ENCODE measurements around the gene ABHD12. TPM values are rescaled to one million over a fixed set of nuclear protein-coding genes. Genes with fewer than 3 reads are reported as not detected.
A peak's percentile ranks its signal among the peaks of the same experiment; 100 is the strongest.
"Not testable (repeated sequence)": the region's sequence is repeated elsewhere in the genome, so short reads cannot be mapped to it uniquely, and the experiment has no call there.

Gene ABHD12
- total and polyA plus RNA-seq, 4 donors: 46.1 to 108 (median 86.6) TPM

DNA sequence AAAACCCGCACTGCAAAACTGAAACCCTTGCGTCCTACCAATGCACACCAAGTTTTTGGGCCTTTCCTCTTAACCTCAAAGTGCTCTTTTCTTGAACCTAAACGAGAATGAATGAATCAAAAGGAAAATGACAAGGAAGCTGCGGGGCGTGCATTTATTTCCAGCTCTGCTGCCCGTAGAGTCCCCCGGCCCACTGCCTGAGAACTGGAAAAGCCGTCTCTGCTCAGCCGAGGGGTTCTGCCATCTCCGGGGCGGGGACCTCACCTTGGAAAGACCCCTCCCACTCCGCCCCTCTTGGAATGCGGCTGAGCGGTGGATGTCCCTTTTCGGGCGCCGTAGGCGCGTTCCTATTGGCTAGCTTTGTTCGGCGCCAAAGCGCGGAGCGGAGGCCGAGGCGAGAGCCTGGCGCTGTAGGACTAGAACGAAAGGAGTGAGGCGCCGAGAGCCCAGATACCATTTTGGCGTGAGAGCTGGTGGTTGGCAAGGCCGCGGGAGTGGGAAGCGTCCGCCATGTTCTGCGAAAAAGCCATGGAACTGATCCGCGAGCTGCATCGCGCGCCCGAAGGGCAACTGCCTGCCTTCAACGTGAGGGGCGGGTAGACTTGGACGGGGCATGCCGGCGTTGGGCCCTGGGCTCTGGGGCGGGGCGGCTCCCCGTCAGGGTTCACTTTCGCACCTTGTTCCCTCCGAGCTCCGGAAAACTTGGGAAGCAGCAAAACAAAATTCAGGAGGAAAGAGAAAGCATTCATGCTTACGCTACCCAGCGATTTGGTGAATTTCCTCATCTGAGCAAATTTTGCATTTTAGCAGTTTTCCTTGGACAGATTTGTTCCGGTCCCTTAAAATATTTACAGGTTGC, 16.9 kb upstream of the ABHD12 start, which contains the start of gene GINS1:
Gene GINS1 (plus strand): TSS at position 363 of the 859 bp plus-strand sequence. CDS start 148 bp downstream, at position 511.
- DNase-seq (ENCODE audit: low read depth in 4 of 6, low spot score in 6 of 6): peak; percentile 85 to 98 (median 88)
- WGBS (ENCODE audit: insufficient coverage): under 1% methylated on average over 55 of the region's 56 CpGs
- no peaks in the 10 kb centered on the region for H3K27me3 ChIP-seq (ENCODE audit: control insufficient read depth, insufficient read depth, low read length)
- H3K27ac ChIP-seq (ENCODE audit: low read depth, low read length): peak within 1 kb of the TSS; percentile 6
- H3K36me3 ChIP-seq (ENCODE audit: control insufficient read depth, insufficient read depth, low read length): no peaks in the 10 kb centered on the region
- no peaks in the 10 kb centered on the region for H3K9me3 ChIP-seq (ENCODE audit: control insufficient read depth, insufficient read depth, low read length)
- H3K4me1 ChIP-seq (ENCODE audit: control insufficient read depth, insufficient read depth, low read length): peaks cover 6% of the 10 kb centered on the region
- H3K4me3 ChIP-seq (ENCODE audit: low read depth, low read length): peak within 1 kb of the TSS; percentile 74

DNA sequence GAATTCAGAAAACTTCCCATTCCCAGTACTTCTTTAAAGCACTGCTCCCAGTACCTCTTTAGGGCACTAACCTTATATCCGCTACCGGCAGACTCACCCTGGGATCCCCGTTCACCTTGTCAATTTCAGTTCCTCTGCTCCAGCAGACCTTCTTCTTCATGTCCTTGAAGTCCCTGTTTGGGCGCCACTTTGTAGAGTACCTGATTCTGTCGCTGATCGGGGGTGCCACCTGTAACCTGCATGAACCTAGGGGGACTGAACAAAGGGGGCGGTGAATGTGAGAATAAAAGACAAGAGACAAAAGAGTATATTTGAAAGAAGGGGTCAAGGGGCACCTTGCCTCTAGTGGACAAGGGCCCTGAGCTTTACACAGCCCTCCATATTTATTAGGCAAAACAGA, 11.9 kb upstream of the ABHD12 start:
- Histone ChIP-seq H3K27ac (ENCODE audit: low read depth, low read length) (no peak overlapping the region), H3K9me3 (ENCODE audit: control insufficient read depth, insufficient read depth, low read length) (no peaks in the 10 kb centered on the region), H3K4me1 (ENCODE audit: control insufficient read depth, insufficient read depth, low read length) (no peaks in the 10 kb centered on the region), H3K36me3 (ENCODE audit: control insufficient read depth, insufficient read depth, low read length) (no peaks in the 10 kb centered on the region), H3K27me3 (ENCODE audit: control insufficient read depth, insufficient read depth, low read length) (no peaks in the 10 kb centered on the region), H3K4me3 (ENCODE audit: low read depth, low read length) (no peak overlapping the region)
- no peak for DNase-seq (ENCODE audit: low read depth in 4 of 6, low spot score in 6 of 6)
- WGBS (ENCODE audit: insufficient coverage): 90% methylated on average over 3 of the region's 7 CpGs

DNA sequence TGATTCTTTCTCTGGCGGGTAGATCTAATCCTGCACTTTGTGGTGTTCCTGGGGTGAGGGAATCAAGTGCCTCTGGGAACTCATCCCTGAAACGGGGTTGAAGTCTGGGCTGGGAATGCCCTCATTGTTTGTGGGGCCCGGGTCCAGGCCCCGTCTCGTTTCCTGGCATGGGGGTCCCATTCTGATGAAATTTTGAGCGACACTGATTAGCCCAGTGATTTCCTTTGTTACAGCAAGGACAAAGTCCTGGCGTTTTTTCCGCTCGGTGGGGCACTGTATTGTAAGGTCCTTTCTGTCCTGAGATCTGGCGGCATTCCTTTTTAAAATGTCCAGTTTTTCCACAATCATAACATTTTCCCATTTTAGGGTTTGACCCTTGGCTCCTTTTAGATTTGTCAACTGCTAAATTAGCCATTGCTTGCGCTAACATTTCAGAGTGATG, 9.7 kb upstream of the ABHD12 start:
- not testable (repeated sequence) for H3K9me3 ChIP-seq (ENCODE audit: control insufficient read depth, insufficient read depth, low read length); H3K27me3 ChIP-seq (ENCODE audit: control insufficient read depth, insufficient read depth, low read length); H3K36me3 ChIP-seq (ENCODE audit: control insufficient read depth, insufficient read depth, low read length); H3K4me1 ChIP-seq (ENCODE audit: control insufficient read depth, insufficient read depth, low read length); H3K27ac ChIP-seq (ENCODE audit: low read depth, low read length); DNase-seq (ENCODE audit: low read depth in 4 of 6, low spot score in 6 of 6); H3K4me3 ChIP-seq (ENCODE audit: low read depth, low read length)
- WGBS (ENCODE audit: insufficient coverage): 63% methylated on average over 11 of the region's 11 CpGs

DNA sequence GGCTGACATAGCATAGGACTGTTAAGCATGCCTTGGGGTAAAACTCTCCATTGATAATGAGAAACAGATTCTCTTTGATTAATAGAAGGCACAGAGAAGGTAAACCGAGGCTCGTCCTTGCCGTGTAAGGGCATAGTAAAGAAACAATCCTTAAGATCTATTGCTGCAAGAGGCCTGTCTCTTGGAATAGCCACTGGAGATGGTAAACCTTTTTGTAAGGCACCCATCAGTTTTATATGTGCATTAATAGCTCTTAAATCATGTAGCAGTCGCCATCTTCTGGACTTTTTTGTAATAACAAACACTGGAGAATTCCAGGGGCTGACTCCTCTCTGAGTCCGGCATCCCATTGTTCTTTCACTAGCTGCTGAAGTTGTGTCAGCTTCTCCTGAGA, 8.4 kb upstream of the ABHD12 start:
- Histone ChIP-seq H3K36me3 (ENCODE audit: control insufficient read depth, insufficient read depth, low read length) (no peaks in the 10 kb centered on the region), H3K4me1 (ENCODE audit: control insufficient read depth, insufficient read depth, low read length) (no peaks in the 10 kb centered on the region), H3K27ac (ENCODE audit: low read depth, low read length) (peak overlapping the region; percentile 58), H3K4me3 (ENCODE audit: low read depth, low read length) (no peak overlapping the region), H3K9me3 (ENCODE audit: control insufficient read depth, insufficient read depth, low read length) (no peaks in the 10 kb centered on the region), H3K27me3 (ENCODE audit: control insufficient read depth, insufficient read depth, low read length) (no peaks in the 10 kb centered on the region)
- peak in 5 of 6 donors; percentile 22 to 90 (median 51) for DNase-seq (ENCODE audit: low read depth in 4 of 6, low spot score in 6 of 6)
- 19% methylated on average over 5 of the region's 5 CpGs for WGBS (ENCODE audit: insufficient coverage)

DNA sequence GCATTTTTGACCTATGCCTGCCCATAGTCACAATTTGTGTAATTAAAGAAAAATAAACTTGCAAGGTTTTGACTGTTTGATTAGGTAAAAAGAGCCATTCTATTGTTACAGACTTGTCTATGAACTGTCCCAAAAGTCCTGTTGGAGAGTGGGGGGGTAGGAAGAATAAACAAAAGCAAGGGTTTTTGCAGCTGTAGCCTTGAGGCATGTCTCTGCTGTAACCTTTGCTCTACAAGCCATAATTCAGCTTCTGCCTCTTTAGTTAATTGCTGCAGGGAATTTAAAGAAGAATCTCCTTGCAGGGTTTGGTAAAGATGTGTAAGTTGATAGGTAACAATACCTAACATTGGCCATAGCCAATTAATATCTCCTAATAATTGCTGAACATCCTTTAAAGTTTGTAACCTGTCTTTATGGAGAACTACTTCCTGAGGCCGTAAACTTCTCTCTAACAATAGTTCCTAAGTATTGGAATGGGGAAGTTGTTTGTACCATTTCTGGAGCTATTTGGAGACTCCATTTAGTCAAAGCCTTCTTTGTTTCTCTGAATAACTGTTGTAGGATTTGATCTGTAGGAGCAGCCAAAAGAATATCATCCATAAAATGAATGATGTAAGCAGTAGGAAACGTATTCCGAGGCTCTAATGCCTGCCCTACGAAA, 7.9 kb upstream of the ABHD12 start:
- Histone ChIP-seq H3K27me3 (ENCODE audit: control insufficient read depth, insufficient read depth, low read length) (no peaks in the 10 kb centered on the region), H3K9me3 (ENCODE audit: control insufficient read depth, insufficient read depth, low read length) (no peaks in the 10 kb centered on the region), H3K36me3 (ENCODE audit: control insufficient read depth, insufficient read depth, low read length) (no peaks in the 10 kb centered on the region), H3K27ac (ENCODE audit: low read depth, low read length) (peak overlapping the region; percentile 58), H3K4me3 (ENCODE audit: low read depth, low read length) (no peak overlapping the region), H3K4me1 (ENCODE audit: control insufficient read depth, insufficient read depth, low read length) (no peaks in the 10 kb centered on the region)
- DNase-seq (ENCODE audit: low read depth in 4 of 6, low spot score in 6 of 6): no peak
- 40% methylated on average over 1 of the region's 4 CpGs for WGBS (ENCODE audit: insufficient coverage)

DNA sequence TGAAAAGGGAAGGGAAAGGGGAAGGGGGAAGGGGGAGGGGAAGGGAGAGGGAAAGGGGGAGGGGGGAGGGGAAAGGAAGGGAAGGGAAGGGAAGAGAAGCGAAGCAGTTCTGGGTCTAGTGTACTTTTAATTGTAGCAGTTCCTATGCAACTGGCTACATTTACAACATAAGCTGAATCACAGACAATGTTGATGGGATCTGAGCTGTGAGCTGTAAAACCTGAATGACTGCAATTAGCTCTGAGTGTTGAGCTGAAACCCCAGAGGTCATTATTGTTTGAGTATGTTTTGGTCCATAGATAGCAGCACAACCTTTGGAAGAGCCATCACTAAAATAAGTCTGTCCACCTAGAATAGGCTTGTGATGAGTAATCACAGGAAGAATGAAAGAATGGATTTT, 7.2 kb upstream of the ABHD12 start:
- WGBS (ENCODE audit: insufficient coverage): no CpG with 5 or more reads among the region's 1 CpG
- Histone ChIP-seq H3K36me3 (ENCODE audit: control insufficient read depth, insufficient read depth, low read length) (no peaks in the 10 kb centered on the region), H3K27ac (ENCODE audit: low read depth, low read length) (no peak overlapping the region), H3K27me3 (ENCODE audit: control insufficient read depth, insufficient read depth, low read length) (no peaks in the 10 kb centered on the region), H3K4me3 (ENCODE audit: low read depth, low read length) (no peak overlapping the region), H3K9me3 (ENCODE audit: control insufficient read depth, insufficient read depth, low read length) (no peaks in the 10 kb centered on the region), H3K4me1 (ENCODE audit: control insufficient read depth, insufficient read depth, low read length) (no peaks in the 10 kb centered on the region)
- DNase-seq (ENCODE audit: low read depth in 4 of 6, low spot score in 6 of 6): peak in 1 of 6 donors; percentile 32

DNA sequence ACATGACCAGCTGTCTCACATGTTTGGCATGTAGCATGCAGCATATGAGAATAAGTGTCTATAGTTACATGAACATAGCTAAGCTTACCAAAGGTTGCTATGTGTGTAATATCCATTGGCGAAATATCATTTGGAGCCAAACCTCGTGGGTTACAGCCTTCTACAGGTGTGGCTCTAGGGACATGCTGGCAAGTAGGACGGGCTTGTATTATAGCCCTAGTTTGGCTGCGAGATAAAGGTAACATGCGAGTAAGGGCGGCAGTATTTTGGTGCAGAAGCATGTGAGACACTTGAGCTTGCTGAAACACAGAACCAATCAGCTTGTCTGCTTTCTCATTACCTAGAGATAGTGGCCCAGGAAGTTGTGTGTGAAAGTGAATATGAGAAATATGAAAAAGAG, 6.5 kb upstream of the ABHD12 start:
- no peak for DNase-seq (ENCODE audit: low read depth in 4 of 6, low spot score in 6 of 6)
- no peaks in the 10 kb centered on the region for H3K27me3 ChIP-seq (ENCODE audit: control insufficient read depth, insufficient read depth, low read length)
- H3K9me3 ChIP-seq (ENCODE audit: control insufficient read depth, insufficient read depth, low read length): no peaks in the 10 kb centered on the region
- H3K4me1 ChIP-seq (ENCODE audit: control insufficient read depth, insufficient read depth, low read length): no peaks in the 10 kb centered on the region
- H3K27ac ChIP-seq (ENCODE audit: low read depth, low read length): no peak overlapping the region
- H3K4me3 ChIP-seq (ENCODE audit: low read depth, low read length): no peak overlapping the region
- no peaks in the 10 kb centered on the region for H3K36me3 ChIP-seq (ENCODE audit: control insufficient read depth, insufficient read depth, low read length)
- 100% methylated on average over 4 of the region's 6 CpGs for WGBS (ENCODE audit: insufficient coverage)

DNA sequence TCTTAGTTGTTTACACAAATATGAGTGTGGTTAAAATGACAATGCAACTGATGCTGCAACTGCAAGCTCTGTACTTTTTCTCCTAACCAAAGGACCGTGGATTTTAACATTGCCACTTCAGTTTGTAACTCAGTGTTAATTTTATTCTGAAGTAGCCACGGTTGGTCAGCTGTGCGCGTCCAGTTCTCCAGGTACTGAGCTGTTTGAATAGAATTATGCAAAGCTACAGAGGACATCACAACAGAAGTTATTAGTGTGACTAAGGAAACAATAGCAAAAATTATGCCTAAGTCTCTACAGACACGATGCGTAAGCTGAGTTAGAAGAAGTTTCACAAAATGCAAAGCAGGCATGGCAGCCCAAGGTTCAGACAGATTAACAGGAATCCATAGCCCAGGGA, 4.4 kb upstream of the ABHD12 start:
- Histone ChIP-seq H3K36me3 (ENCODE audit: control insufficient read depth, insufficient read depth, low read length) (no peaks in the 10 kb centered on the region), H3K4me3 (ENCODE audit: low read depth, low read length) (no peak overlapping the region), H3K27me3 (ENCODE audit: control insufficient read depth, insufficient read depth, low read length) (no peaks in the 10 kb centered on the region), H3K9me3 (ENCODE audit: control insufficient read depth, insufficient read depth, low read length) (no peaks in the 10 kb centered on the region), H3K4me1 (ENCODE audit: control insufficient read depth, insufficient read depth, low read length) (no peaks in the 10 kb centered on the region), H3K27ac (ENCODE audit: low read depth, low read length) (no peak overlapping the region)
- DNase-seq (ENCODE audit: low read depth in 4 of 6, low spot score in 6 of 6): no peak
- 95% methylated on average over 4 of the region's 6 CpGs for WGBS (ENCODE audit: insufficient coverage)

DNA sequence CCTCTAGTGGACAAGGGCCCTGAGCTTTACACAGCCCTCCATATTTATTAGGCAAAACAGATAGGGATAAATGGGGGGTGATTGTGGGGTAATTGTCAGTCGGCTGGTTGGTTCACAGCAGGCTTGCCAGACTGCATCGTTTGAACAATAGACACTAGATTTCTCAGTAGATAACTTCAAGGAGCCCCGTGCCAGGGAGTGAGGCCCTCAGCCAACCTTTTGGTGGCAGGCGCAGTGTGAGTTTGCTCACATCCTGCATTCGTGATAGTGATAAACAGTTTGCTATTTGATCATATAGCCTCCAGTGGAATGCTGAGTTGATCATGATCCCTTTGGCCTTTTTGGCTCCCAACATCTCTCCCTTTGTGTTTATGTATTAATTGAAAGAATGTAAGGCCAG, 3.6 kb upstream of the ABHD12 start:
- Histone ChIP-seq H3K27me3 (ENCODE audit: control insufficient read depth, insufficient read depth, low read length) (no peaks in the 10 kb centered on the region), H3K4me1 (ENCODE audit: control insufficient read depth, insufficient read depth, low read length) (no peaks in the 10 kb centered on the region), H3K4me3 (ENCODE audit: low read depth, low read length) (no peak overlapping the region), H3K36me3 (ENCODE audit: control insufficient read depth, insufficient read depth, low read length) (no peaks in the 10 kb centered on the region), H3K9me3 (ENCODE audit: control insufficient read depth, insufficient read depth, low read length) (no peaks in the 10 kb centered on the region), H3K27ac (ENCODE audit: low read depth, low read length) (no peak overlapping the region)
- no peak for DNase-seq (ENCODE audit: low read depth in 4 of 6, low spot score in 6 of 6)
- WGBS (ENCODE audit: insufficient coverage): 31% methylated on average over 4 of the region's 5 CpGs
